LNCAP (cell line): ENCODE measurements around the gene JAKMIP2.

Experiments used
- CTCF ChIP-seq: fragments of 450-650 bp; IDR thresholded peaks from 2 replicates; pipeline ENCODE4 v1.5.1; 2017; ENCODE audit warnings: mild to moderate bottlenecking

JAKMIP2 gene

GRCh38 chr5:147626464-147626863 lies 156.1 kb downstream of the JAKMIP2 start:
- TF ChIP-seq CTCF: no peak

GRCh38 chr5:147621016-147621415 lies 161.5 kb downstream of the JAKMIP2 start:
- no peak for TF ChIP-seq CTCF

GRCh38 chr5:147619281-147619878 lies 163.1 kb downstream of the JAKMIP2 start:
- no peak for TF ChIP-seq CTCF

GRCh38 chr5:147617711-147618350 lies 164.7 kb downstream of the JAKMIP2 start:
- TF ChIP-seq CTCF: no peak

GRCh38 chr5:147617191-147617606 lies 165.3 kb downstream of the JAKMIP2 start:
- TF ChIP-seq CTCF: no peak

- no peak for TF ChIP-seq CTCF
Observed at GRCh38 chr5:147616421-147616820, 166.1 kb downstream of the JAKMIP2 start.

GRCh38 chr5:147613359-147613758 lies 169.2 kb downstream of the JAKMIP2 start:
- no peak for TF ChIP-seq CTCF
